Hair follicular keratinocyte (primary cell): Measurements from ENCODE around the gene FBRS. TPM values are rescaled to one million over a fixed set of nuclear protein-coding genes. Genes with fewer than 3 reads are reported as not detected.

ENCODE experiments used
- total RNA-seq: library from RNA; depleted of rRNA; stranded (reverse); fragments of >200 nt; gene quantifications from 2 replicates; pipeline ENCODE4 v1.2.3, GENCODE V29; 2015

Gene FBRS
- 16.9 and 21.7 TPM in 2 replicates for total RNA-seq

DNA sequence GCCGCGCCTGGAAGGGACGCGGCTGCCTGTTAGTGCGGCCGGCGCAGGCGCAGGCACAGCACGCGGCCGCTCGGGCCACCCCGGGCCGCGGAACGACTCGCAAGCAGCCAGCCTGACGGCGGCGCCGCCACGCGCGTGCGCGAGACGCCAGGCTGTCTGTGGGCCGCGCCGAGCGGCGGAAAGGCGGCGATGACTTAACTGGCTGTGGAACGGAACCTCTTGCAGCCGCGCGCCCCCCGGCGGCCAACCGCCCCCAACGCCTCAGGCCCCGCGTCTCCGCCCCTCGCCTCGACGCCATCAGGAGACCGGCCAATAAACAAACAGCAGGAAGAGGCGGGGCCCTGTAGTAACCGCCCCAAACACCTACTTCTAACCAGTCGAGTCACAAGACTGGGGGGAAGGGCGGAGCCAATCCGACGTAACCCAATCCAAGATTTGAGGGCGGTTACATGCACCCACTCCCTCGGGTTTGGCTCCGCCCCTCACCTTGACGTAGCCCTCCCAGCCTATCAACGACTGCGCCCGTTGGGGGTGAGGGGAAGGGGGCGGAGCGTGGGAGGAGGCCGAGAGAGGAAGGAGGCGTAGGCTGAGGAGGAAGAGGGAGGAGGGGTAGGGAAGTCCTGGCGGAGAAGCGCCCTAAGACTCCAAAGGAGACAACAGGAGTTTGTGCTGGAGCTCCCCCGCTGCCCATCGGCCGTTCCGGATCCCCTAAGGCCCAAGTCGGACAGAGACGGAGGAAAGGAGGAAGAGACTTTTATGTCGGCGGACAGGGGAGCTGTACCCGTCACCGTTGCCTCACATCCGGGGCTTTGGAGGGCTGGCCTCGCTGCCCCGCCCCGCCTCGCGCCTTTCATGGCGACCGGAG, at the start of gene FBRS:
TSS of gene FBRS (plus strand) at position 566 of the 865 bp plus-strand sequence. CDS start 1,088 bp downstream, outside the sequence.

DNA sequence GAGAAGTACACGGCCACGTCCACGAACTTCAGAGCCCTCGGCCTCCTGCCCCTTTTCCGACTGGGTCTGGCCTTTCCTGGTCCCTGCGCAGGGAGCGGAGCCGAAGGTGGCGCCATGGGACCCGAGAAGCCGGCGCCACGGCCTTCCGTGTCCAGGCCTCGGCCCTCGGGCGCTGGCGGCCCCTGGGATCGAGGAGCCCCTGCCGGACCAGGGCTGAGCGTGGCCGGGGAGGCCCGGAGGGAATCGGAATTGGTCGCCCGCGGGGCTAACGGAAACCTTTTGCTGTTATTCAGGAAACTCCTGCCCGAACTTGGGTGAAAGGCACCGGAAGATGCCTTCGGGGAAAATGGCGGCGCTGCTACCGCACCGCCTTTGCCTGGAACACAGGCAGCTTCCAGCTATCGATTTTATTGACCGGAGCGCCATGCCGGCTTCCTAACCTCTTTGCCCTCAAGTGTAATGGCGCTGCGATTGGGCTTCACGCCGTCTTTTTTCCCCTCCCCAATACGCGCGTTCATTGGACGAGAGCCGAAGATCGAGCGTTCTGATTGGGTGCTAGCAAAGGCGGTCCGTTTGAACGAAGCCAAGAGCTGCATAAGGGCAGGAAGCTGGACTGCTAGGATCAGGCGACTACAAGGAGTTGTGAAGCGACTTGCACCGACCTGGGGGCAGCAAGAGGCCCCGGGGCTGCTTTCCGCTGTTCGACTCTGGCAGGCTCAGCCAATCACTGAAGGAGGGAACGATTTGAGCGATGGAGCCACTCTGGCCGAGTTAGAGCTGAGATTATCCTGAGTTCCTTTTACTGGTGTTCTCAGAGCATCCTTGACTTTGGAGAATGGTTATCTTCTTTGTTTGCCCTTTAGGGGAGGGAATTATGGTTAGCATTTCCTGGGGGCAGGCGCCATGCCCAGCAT, 48.0 kb upstream of the FBRS start, which contains the start of gene ZNF689:
TSS of gene ZNF689 (minus strand) at position 464 of the 914 bp plus-strand sequence. CDS start at position 116, 348 bp downstream.

DNA sequence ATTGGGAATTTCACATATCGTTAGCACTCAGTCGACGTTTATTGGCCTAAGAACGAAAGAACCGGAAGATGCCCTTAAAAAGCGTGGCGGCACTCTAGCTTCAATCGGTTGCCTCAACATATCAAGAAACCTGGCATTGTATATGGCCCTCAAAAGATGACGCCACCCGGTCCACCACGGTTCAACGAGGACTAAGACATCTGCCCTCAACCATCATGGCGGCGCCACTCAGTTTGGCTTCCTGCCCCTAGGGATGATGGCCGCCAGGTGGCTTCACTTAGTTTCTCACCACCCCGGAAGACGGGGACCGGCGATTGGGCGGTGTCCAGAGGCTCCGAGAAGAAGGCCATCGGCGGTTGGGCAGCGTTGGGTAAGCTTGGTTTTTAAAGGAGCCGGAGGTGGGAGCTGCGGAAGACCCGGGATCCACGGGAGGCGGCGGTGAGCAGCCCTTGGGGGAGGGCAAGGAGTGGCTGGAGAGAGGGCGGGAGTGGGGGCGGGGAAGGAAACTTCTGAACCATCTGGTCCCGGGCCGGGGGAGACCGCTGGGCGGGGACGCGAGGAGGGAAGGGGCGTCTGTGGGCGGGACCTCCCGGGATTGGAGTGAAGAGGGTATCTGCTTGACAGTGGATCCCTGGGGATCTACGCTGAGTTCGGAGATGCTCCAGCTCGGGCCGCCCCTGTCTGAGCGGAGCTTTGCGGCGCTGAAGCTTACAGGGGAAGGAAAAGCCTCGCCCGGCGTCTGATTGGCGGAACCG, 7.7 kb upstream of the FBRS start, which contains the start of gene PRR14:
TSS of gene PRR14 (plus strand) at position 592 of the 755 bp plus-strand sequence. CDS start 686 bp downstream, outside the sequence.

DNA sequence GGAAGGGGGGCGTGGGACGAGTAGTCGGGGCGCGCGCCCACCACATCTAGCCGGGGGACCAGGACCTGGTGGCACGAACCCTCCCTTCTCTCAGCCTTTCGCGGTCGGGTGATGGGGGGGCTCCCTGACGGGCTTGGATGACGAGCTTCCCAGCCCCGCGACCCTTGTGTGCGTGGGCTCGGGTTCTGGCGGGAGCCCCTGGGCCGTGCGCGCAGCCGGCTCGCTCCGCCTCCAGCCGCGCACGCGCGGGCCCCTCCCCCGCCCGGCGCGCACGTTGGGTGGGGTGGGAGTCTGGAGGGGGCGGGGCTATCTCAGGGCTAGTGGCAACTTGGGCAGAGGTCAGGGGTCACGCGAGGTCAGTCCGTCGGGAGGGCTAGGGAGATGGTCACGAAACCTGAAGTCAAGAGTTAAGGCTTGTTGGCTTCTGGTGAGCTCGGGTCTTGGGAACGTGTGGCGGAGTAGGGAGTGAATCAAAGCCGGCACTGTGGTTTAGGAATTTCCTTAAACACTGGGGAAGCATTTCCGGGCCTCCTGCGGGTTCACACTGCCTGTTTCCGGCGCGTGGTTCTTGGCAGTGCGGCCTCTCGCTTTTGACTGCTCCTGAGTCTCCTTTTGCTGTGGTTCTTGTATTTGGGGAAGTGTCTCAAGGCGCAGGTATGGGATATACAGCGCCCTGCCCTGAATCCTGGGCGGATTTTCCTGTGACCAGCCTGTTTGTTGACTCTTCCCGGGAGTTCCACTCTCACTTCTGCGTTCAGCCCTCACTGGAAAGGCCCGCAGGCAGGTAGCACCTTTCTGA, 40.8 kb downstream of the FBRS start, which contains the start of gene SRCAP:
TSS of gene SRCAP (plus strand) at position 356 of the 799 bp plus-strand sequence. CDS start 1,654 bp downstream, outside the sequence.

Other genes with a start within 250 kb of the FBRS start
- gene DCTPP1, start 228.4 kb upstream of the FBRS start, total RNA-seq = 44.7 and 66.1 TPM in 2 replicates
- gene SEPHS2, start 212.6 kb upstream of the FBRS start, total RNA-seq = 15.9 and 20.4 TPM in 2 replicates
- not detected in 2 replicates for gene ITGAL, start 185.7 kb upstream of the FBRS start, total RNA-seq
- 34.9 and 44.1 TPM in 2 replicates for gene ZNF768, start 131.9 kb upstream of the FBRS start, total RNA-seq
- gene ZNF747, start 123.6 kb upstream of the FBRS start, total RNA-seq = 5.7 and 7.0 TPM in 2 replicates
- gene ZNF764, start 100.1 kb upstream of the FBRS start, total RNA-seq = 2.7 and 4.8 TPM in 2 replicates
- gene ZNF688, start 86.7 kb upstream of the FBRS start, total RNA-seq = 7.9 and 9.8 TPM in 2 replicates
- gene ZNF785, start 72.7 kb upstream of the FBRS start, total RNA-seq = 1.7 and 2.3 TPM in 2 replicates
- gene ZNF689, start 48.0 kb upstream of the FBRS start, total RNA-seq = 4.9 and 5.8 TPM in 2 replicates
- gene PRR14, start 7.5 kb upstream of the FBRS start, total RNA-seq = 15.0 and 18.1 TPM in 2 replicates
- gene SRCAP, start 40.7 kb downstream of the FBRS start, total RNA-seq = 3.2 and 6.5 TPM in 2 replicates
- 14.2 and 27.1 TPM in 2 replicates for gene PHKG2, start 90.0 kb downstream of the FBRS start, total RNA-seq
- 1.3 and 7.1 TPM in 2 replicates for gene CFAP119, start 103.6 kb downstream of the FBRS start, total RNA-seq
- 42.6 and 67.0 TPM in 2 replicates for gene RNF40, start 103.9 kb downstream of the FBRS start, total RNA-seq
- 9.9 and 11.0 TPM in 2 replicates for gene ZNF629, start 128.8 kb downstream of the FBRS start, total RNA-seq
- 57.1 and 73.8 TPM in 2 replicates for gene BCL7C, start 235.6 kb downstream of the FBRS start, total RNA-seq
- gene CTF1, start 238.2 kb downstream of the FBRS start, total RNA-seq = 0.57 and 4.2 TPM in 2 replicates